H1 (cell line): ENCODE measurements around the gene RNF212. TPM values are rescaled to one million over a fixed set of nuclear protein-coding genes. Genes with fewer than 3 reads are reported as not detected.

Experiments
- CTCF ChIA-PET: fragments of 300-600 bp; sonication (Branson Sonifier 250); formaldehyde crosslinking; loops from one replicate; lab custom pipeline; 2021; ENCODE audit not compliant: partially characterized antibody; lab: Charles Lee
- POLR2A ChIA-PET: fragments of 300-600 bp; sonication (Branson Sonifier 250); formaldehyde crosslinking; loops from one replicate; lab custom pipeline; 2021; ENCODE audit warnings: inconsistent platforms; ENCODE audit not compliant: partially characterized antibody; lab: Charles Lee
- DNase-seq, 2 experiments: peaks; one replicate each; pipeline versions ENCODE4 v3.0.0 to v3.0.0-alpha.2; 2010 to 2022; ENCODE audit warnings: low spot score in 2 of 2, low read depth in 1 of 2, mixed read lengths in 1 of 2
- FAIRE-seq: peaks from 2 replicates; lab custom pipeline; 2011; peaks lifted over from hg19 to GRCh38; lab: Jason Lieb, UNC
- H2AFZ ChIP-seq: 2 replicates; pipeline ENCODE4 v1.8.1; 2012; ENCODE audit warnings: low read length, inconsistent platforms
- H2AK5ac ChIP-seq: 2 replicates; pipeline ENCODE4 v1.6.1; 2013; ENCODE audit warnings: low read depth, low read length
- H2BK120ac ChIP-seq: replicated peaks from 2 replicates; pipeline ENCODE3; 2013; ENCODE audit warnings: low read depth, low read length, inconsistent platforms
- H2BK12ac ChIP-seq: 2 replicates; pipeline ENCODE4 v1.6.1; 2013; ENCODE audit warnings: low read depth, low read length
- H2BK15ac ChIP-seq: 2 replicates; pipeline ENCODE4 v1.6.1; 2013; ENCODE audit warnings: low read length
- H2BK20ac ChIP-seq: 2 replicates; pipeline ENCODE4 v1.6.1; 2013; ENCODE audit warnings: low read length
- H2BK5ac ChIP-seq: 2 replicates; pipeline ENCODE4 v1.6.1; 2013; ENCODE audit warnings: low read depth, low read length
- H3K14ac ChIP-seq: 2 replicates; pipeline ENCODE4 v1.6.1; 2013; ENCODE audit warnings: inconsistent platforms; ENCODE audit not compliant: insufficient read length
- H3K18ac ChIP-seq: 2 replicates; pipeline ENCODE4 v1.6.1; 2013; ENCODE audit warnings: low read length; ENCODE audit errors: extremely low read depth
- H3K23ac ChIP-seq: 2 replicates; pipeline ENCODE4 v1.6.1; 2013; ENCODE audit warnings: inconsistent platforms; ENCODE audit not compliant: insufficient read length
- H3K23me2 ChIP-seq: 2 replicates; pipeline ENCODE4 v1.6.1; 2013; ENCODE audit warnings: low read depth, low read length
- H3K27ac ChIP-seq: 2 replicates; pipeline ENCODE4 v1.6.1; 2011; ENCODE audit warnings: low read depth, low read length, inconsistent platforms
- H3K27me3 ChIP-seq, 4 experiments: replicated peaks in 1 of 4; 1 replicate in 1 of 4; 2 replicates in 3 of 4; pipeline versions ENCODE4 v1.6.1 to v1.8.1; 2011 to 2013; ENCODE audit warnings: low read length in 3 of 4, mild to moderate bottlenecking in 3 of 4, inconsistent platforms in 2 of 4, mixed read lengths in 2 of 4, moderate library complexity in 1 of 4; ENCODE audit not compliant: control insufficient read depth in 3 of 4, insufficient read depth in 3 of 4; ENCODE audit errors: extremely low read depth in 1 of 4
- H3K36me3 ChIP-seq, 4 experiments: 2 replicates each; pipeline versions ENCODE4 v1.6.1 to v1.8.1; 2011 to 2013; ENCODE audit warnings: mild to moderate bottlenecking in 4 of 4, low read length in 3 of 4, moderate library complexity in 2 of 4, control low read depth in 1 of 4, inconsistent platforms in 1 of 4; ENCODE audit not compliant: insufficient read depth in 4 of 4, control insufficient read depth in 2 of 4
- H3K4ac ChIP-seq: replicated peaks from 2 replicates; pipeline ENCODE3; 2013; ENCODE audit warnings: low read length, low read depth, mixed read lengths, inconsistent platforms; ENCODE audit not compliant: insufficient read length
- H3K4me1 ChIP-seq, 4 experiments: replicated peaks in 1 of 4; 1 replicate in 1 of 4; 2 replicates in 3 of 4; pipeline versions ENCODE4 v1.6.1 to v1.8.1; 2011 to 2013; ENCODE audit warnings: low read length in 3 of 4, inconsistent platforms in 2 of 4, mixed read lengths in 1 of 4; ENCODE audit not compliant: insufficient read depth in 4 of 4, control insufficient read depth in 3 of 4
- H3K4me2 ChIP-seq, 2 experiments: 2 replicates each; pipeline versions ENCODE4 v1.6.1 to v1.8.1; 2011 to 2013; ENCODE audit warnings: low read depth in 2 of 2, low read length in 2 of 2, control low read depth in 1 of 2, inconsistent platforms in 1 of 2, mild to moderate bottlenecking in 1 of 2; ENCODE audit not compliant: insufficient read depth in 1 of 2
- H3K4me3 ChIP-seq, 4 experiments: fragments of 200-600, 300-600 bp in 1 of 4; sonication (generic), shearing (Covaris generic), sonication (Bioruptor Twin) in 1 of 4; 2 replicates each; pipeline versions ENCODE4 v1.5.1 to v1.8.1; 2011 to 2016; ENCODE audit warnings: low read length in 4 of 4, low read depth in 3 of 4, control low read depth in 2 of 4, inconsistent platforms in 2 of 4, mild to moderate bottlenecking in 2 of 4, mixed read lengths in 1 of 4, moderate library complexity in 1 of 4; ENCODE audit not compliant: insufficient read depth in 2 of 4; ENCODE audit errors: extremely low read depth in 1 of 4
- H3K56ac ChIP-seq: replicated peaks from 2 replicates; pipeline ENCODE3; 2013; ENCODE audit warnings: low read depth, mild to moderate bottlenecking, mixed read lengths, low read length, inconsistent platforms; ENCODE audit not compliant: insufficient read length
- H3K79me1 ChIP-seq: 2 replicates; pipeline ENCODE4 v1.6.1; 2013; ENCODE audit warnings: low read depth, low read length, control low read depth
- H3K79me2 ChIP-seq, 2 experiments: 2 replicates each; pipeline versions ENCODE4 v1.6.1 to v1.8.1; 2012 to 2013; ENCODE audit warnings: low read length in 2 of 2, mild to moderate bottlenecking in 2 of 2, inconsistent platforms in 1 of 2; ENCODE audit not compliant: insufficient read depth in 2 of 2, control insufficient read depth in 1 of 2
- H3K9ac ChIP-seq, 4 experiments: replicated peaks in 1 of 4; 1 replicate in 1 of 4; 2 replicates in 3 of 4; pipeline versions ENCODE4 v1.6.1 to v1.8.1; 2011 to 2013; ENCODE audit warnings: low read depth in 3 of 4, low read length in 3 of 4, control low read depth in 2 of 4, mild to moderate bottlenecking in 2 of 4, moderate library complexity in 2 of 4, inconsistent platforms in 1 of 4; ENCODE audit errors: extremely low read depth in 1 of 4
- H3K9me3 ChIP-seq, 2 experiments: 2 replicates each; pipeline versions ENCODE4 v1.6.1 to v1.8.1; 2012 to 2013; ENCODE audit warnings: mild to moderate bottlenecking in 2 of 2, moderate library complexity in 2 of 2, control low read depth in 1 of 2, inconsistent platforms in 1 of 2, low read depth in 1 of 2, low read length in 1 of 2, mixed read lengths in 1 of 2; ENCODE audit not compliant: insufficient read depth in 2 of 2
- H4K20me1 ChIP-seq, 2 experiments: replicated peaks in 1 of 2; 2 replicates each; pipeline versions ENCODE3 to v1.8.1; 2011 to 2013; ENCODE audit warnings: inconsistent platforms in 2 of 2, low read length in 2 of 2, mild to moderate bottlenecking in 1 of 2; ENCODE audit not compliant: insufficient read depth in 2 of 2, control insufficient read depth in 1 of 2
- H4K5ac ChIP-seq: 2 replicates; pipeline ENCODE4 v1.6.1; 2013; ENCODE audit warnings: low read length, low read depth, mixed read lengths, inconsistent platforms; ENCODE audit not compliant: insufficient read length
- H4K8ac ChIP-seq: 2 replicates; pipeline ENCODE4 v1.8.0; 2013; ENCODE audit warnings: mild to moderate bottlenecking, moderate library complexity, low read length, inconsistent platforms; ENCODE audit not compliant: insufficient read depth; ENCODE audit errors: extremely low read depth
- H4K91ac ChIP-seq: replicated peaks from 2 replicates; pipeline ENCODE3; 2013; ENCODE audit warnings: low read length, mixed read lengths, inconsistent platforms; ENCODE audit not compliant: insufficient read length
- E2F6 ChIP-seq: IDR thresholded peaks from 2 replicates; pipeline ENCODE4 v1.6.1; 2012; ENCODE audit warnings: inconsistent platforms
- SP1 ChIP-seq: IDR thresholded peaks from 2 replicates; pipeline ENCODE4 v1.6.1; 2011; ENCODE audit warnings: low read depth, low read length
- USF2 ChIP-seq: IDR thresholded peaks from 2 replicates; pipeline ENCODE4 v1.6.1; 2011; ENCODE audit warnings: low read length, improper control_type of control experiment
- WGBS, 2 experiments: shearing (Covaris generic) in 1 of 2; methylation state at CpG; one replicate each; pipeline versions ENCODE4 v1.1.6 to v1.1.7; 2013 to 2015; ENCODE audit warnings: low lambda C conversion rate in 2 of 2, mixed read lengths in 2 of 2, inconsistent platforms in 1 of 2, low coverage in 1 of 2, missing lambda C conversion rate in 1 of 2; ENCODE audit not compliant: insufficient replicate concordance in 2 of 2, insufficient coverage in 1 of 2, insufficient read length in 1 of 2; ENCODE audit errors: extremely low coverage in 1 of 2, missing lambda C conversion rate in 1 of 2; 5-methylcytosine and 5-hydroxymethylcytosine counted together
- polyA plus RNA-seq, 7 experiments: library from polyadenylated mRNA; depleted of rRNA in 3 of 7; stranded (reverse) in 5 of 7; unstranded in 2 of 7; fragments of >200 nt in 5 of 7; fragments of 200-250 nt in 2 of 7; gene quantifications; 1 replicate in 5 of 7; 2 replicates in 1 of 7; 4 replicates in 1 of 7; pipeline versions ENCODE4 v1.2.1 to v1.2.3, GENCODE V29; 2011 to 2013; ENCODE audit warnings: missing spikeins in 2 of 7, mixed read lengths in 2 of 7
- total RNA-seq: library from RNA; stranded (reverse); fragmentation: NEBNext Ultra II Directional; extraction: Animal tissue kit (Norgen Biotek cat#: 25700); gene quantifications from 2 replicates; pipeline ENCODE4 v1.2.1, GENCODE V29; 2021

Gene RNF212
- total and polyA plus RNA-seq, 2 of the 8 experiments (the other 6 are each of a cell fraction or from before 2014, with no cell fraction given), result 3.4 to 5.4 TPM

- Histone ChIP-seq H3K27me3 (0 out of 7 replicates have a peak, but pooled peaks cover 0 to 5% (median 0%) of the 10 kb centered on the region in 4 experiments), H4K5ac (no peak overlapping the region), H3K14ac (no peak overlapping the region), H2BK15ac (no peak overlapping the region), H4K20me1 (peaks cover 0 to 11% of the 10 kb centered on the region in 2 experiments), H3K79me2 (no peaks in the 10 kb centered on the region), H2BK120ac (no peak overlapping the region), H3K4me2 (no peak overlapping the region), H3K4ac (no peak overlapping the region), H3K23me2 (no peaks in the 10 kb centered on the region; the same call in 1 of the 2 replicates), H3K4me3 (no peak overlapping the region), H3K4me1 (peaks cover 0 to 12% (median 4%) of the 10 kb centered on the region in 4 experiments; a peak in 4 of 7 replicates), H2AFZ (no peak overlapping the region), H2BK5ac (no peak overlapping the region), H3K56ac (no peak overlapping the region), H3K27ac (no peak overlapping the region), H3K36me3 (peaks cover 0 to 9% (median 8%) of the 10 kb centered on the region in 4 experiments; a peak in 5 of 8 replicates), H3K9me3 (no peaks in the 10 kb centered on the region), H2AK5ac (no peak overlapping the region), H3K23ac (no peak overlapping the region), H4K8ac (no peak overlapping the region; the same call in none of the 2 replicates), H3K9ac (no peak overlapping the region), H3K18ac (peak overlapping the region; percentile 48; the same call in 1 of the 2 replicates), H2BK20ac (no peak overlapping the region), H3K79me1 (no peaks in the 10 kb centered on the region), H2BK12ac (no peak overlapping the region), H4K91ac (peak overlapping the region; percentile 65)
- WGBS, 2 experiments, result 75% methylated on average over 9 of the region's 12 CpGs; no CpG with 5 or more reads in 1 of the 2 experiments
- POLR2A ChIA-PET, result no interaction called here
- DNase-seq, result peak in 1 of 2 experiments; percentile 82
- TF ChIP-seq SP1 (no peak), E2F6 (no peak), USF2 (no peak)
- CTCF ChIA-PET, result interaction anchor here (1.1 to 1.2 kb wide), 2 partner anchors 21 to 64 kb away, joined by 3 read pairs; no protein-coding TSS in a partner anchor
- FAIRE-seq, result no peak
Measured at GRCh38 chr4:1030031-1030430, 83.3 kb downstream of the RNF212 start.
